ENCODE measurements around the gene ZFP36L1. TPM values are rescaled to one million over a fixed set of nuclear protein-coding genes. Genes with fewer than 3 reads are reported as not detected.

Gene ZFP36L1
- total and polyA plus RNA-seq, 4 donors = 35.3 to 388 (median 175) TPM

- Histone ChIP-seq H3K4me3 (ENCODE audit: low read length in 2 of 2) (no peak overlapping the region), H3K27ac (ENCODE audit: low read depth in 1 of 2, low read length in 2 of 2) (peak overlapping the region in 1 of 2 donors; percentile 31), H3K4me1 (ENCODE audit: control insufficient read depth in 1 of 2, insufficient read depth in 2 of 2, low read length in 2 of 2) (peaks cover 0 to 3% of the 10 kb centered on the region in 2 donors), H3K36me3 (ENCODE audit: control insufficient read depth in 1 of 2, insufficient read depth in 2 of 2, low read length in 1 of 2) (no peaks in the 10 kb centered on the region), H3K9me3 (ENCODE audit: control insufficient read depth, low read length) (no peaks in the 10 kb centered on the region), H3K27me3 (ENCODE audit: control insufficient read depth in 1 of 2, insufficient read depth in 2 of 2, low read length in 1 of 2) (no peaks in the 10 kb centered on the region)
- no peak for DNase-seq
- no peak for ATAC-seq (ENCODE audit: low FRiP score)
- WGBS, 2 donors = 75 to 97% methylated on average over 5 of the region's 5 CpGs
- intact Hi-C loops (cut with DNase I) = no loop called here
Measured at GRCh38 chr14:68813318-68813838, 20.5 kb upstream of the ZFP36L1 start.

GRCh38 chr14:68811171-68811570 lies 18.3 kb upstream of the ZFP36L1 start:
- Histone ChIP-seq H3K36me3 (ENCODE audit: control insufficient read depth in 1 of 2, insufficient read depth in 2 of 2, low read length in 1 of 2) (no peaks in the 10 kb centered on the region), H3K4me3 (ENCODE audit: low read length in 2 of 2) (no peak overlapping the region), H3K9me3 (ENCODE audit: control insufficient read depth, low read length) (no peaks in the 10 kb centered on the region), H3K27me3 (ENCODE audit: control insufficient read depth in 1 of 2, insufficient read depth in 2 of 2, low read length in 1 of 2) (no peaks in the 10 kb centered on the region), H3K27ac (ENCODE audit: low read depth in 1 of 2, low read length in 2 of 2) (no peak overlapping the region), H3K4me1 (ENCODE audit: control insufficient read depth in 1 of 2, insufficient read depth in 2 of 2, low read length in 2 of 2) (peaks cover 3 to 6% of the 10 kb centered on the region in 2 donors)
- intact Hi-C loops (cut with DNase I) = no loop called here
- ATAC-seq (ENCODE audit: low FRiP score) = no peak
- 96 to 98% methylated on average over 10 of the region's 10 CpGs for WGBS, 2 donors
- DNase-seq = no peak

DNA sequence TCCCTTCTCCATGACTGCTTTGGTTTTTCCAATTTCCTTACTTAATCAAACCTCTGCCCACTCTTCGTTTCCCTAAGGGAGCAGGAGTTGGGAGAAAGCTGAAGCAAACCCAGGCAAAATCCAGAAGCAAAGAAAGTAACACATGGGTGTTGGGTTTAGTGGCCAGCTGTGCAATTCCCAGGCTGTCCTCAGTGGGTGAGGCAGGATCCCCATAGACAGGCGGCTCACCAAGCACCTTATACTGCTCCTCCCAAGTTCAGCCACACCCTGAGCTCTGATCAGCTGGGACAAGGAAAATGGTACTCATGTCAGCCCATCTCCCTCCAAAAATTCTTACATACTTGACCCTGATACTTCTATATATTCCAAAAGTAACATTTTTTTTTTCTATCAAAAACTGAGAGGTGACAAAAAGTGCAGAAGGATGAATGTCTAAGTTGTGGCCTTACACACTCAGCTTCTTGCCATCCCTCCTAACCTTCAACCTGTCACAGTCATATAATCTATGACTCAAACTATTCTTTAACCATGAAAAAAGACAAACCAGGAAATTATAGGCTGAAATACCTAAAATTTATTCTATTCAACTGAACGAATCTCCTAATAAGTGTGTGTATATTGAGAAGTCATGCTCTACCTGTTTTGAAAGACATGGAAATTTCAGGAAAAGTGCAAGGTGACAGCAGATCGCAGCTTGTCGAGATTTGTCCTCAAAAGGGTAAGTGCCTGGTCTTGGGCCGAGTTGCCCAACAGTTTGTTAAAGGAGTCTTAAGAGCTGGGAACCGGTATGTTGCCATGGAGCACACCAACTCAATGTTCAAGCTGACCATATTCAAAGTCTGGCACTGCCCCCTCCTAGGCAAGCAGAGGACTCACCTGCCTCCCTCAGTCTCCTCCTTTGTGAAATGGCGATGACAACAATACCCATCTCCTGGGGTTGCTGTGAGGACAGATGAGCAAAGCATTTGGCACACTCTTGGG lies 17.6 kb upstream of the ZFP36L1 start:
- Histone ChIP-seq H3K27me3 (ENCODE audit: control insufficient read depth in 1 of 2, insufficient read depth in 2 of 2, low read length in 1 of 2) (no peaks in the 10 kb centered on the region), H3K36me3 (ENCODE audit: control insufficient read depth in 1 of 2, insufficient read depth in 2 of 2, low read length in 1 of 2) (no peaks in the 10 kb centered on the region), H3K4me3 (ENCODE audit: low read length in 2 of 2) (no peak overlapping the region), H3K27ac (ENCODE audit: low read depth in 1 of 2, low read length in 2 of 2) (no peak overlapping the region), H3K4me1 (ENCODE audit: control insufficient read depth in 1 of 2, insufficient read depth in 2 of 2, low read length in 2 of 2) (peaks cover 3 to 6% of the 10 kb centered on the region in 2 donors), H3K9me3 (ENCODE audit: control insufficient read depth, low read length) (no peaks in the 10 kb centered on the region)
- intact Hi-C loops (cut with DNase I) = no loop called here
- no peak for DNase-seq
- no peak for ATAC-seq (ENCODE audit: low FRiP score)
- 95 to 96% methylated on average over 8 of the region's 8 CpGs for WGBS, 2 donors

- intact Hi-C loops (cut with DNase I) = no loop called here
- DNase-seq (no peak), ATAC-seq (ENCODE audit: low FRiP score) (no peak)
- Histone ChIP-seq H3K9me3 (ENCODE audit: control insufficient read depth, low read length) (no peaks in the 10 kb centered on the region), H3K4me1 (ENCODE audit: control insufficient read depth in 1 of 2, insufficient read depth in 2 of 2, low read length in 2 of 2) (peaks cover 3 to 6% of the 10 kb centered on the region in 2 donors), H3K4me3 (ENCODE audit: low read length in 2 of 2) (no peak overlapping the region), H3K27me3 (ENCODE audit: control insufficient read depth in 1 of 2, insufficient read depth in 2 of 2, low read length in 1 of 2) (no peaks in the 10 kb centered on the region), H3K27ac (ENCODE audit: low read depth in 1 of 2, low read length in 2 of 2) (no peak overlapping the region), H3K36me3 (ENCODE audit: control insufficient read depth in 1 of 2, insufficient read depth in 2 of 2, low read length in 1 of 2) (no peaks in the 10 kb centered on the region)
- 86 to 93% methylated on average over 4 of the region's 4 CpGs for WGBS, 2 donors
Measured at GRCh38 chr14:68809524-68809923, 16.7 kb upstream of the ZFP36L1 start.

DNA sequence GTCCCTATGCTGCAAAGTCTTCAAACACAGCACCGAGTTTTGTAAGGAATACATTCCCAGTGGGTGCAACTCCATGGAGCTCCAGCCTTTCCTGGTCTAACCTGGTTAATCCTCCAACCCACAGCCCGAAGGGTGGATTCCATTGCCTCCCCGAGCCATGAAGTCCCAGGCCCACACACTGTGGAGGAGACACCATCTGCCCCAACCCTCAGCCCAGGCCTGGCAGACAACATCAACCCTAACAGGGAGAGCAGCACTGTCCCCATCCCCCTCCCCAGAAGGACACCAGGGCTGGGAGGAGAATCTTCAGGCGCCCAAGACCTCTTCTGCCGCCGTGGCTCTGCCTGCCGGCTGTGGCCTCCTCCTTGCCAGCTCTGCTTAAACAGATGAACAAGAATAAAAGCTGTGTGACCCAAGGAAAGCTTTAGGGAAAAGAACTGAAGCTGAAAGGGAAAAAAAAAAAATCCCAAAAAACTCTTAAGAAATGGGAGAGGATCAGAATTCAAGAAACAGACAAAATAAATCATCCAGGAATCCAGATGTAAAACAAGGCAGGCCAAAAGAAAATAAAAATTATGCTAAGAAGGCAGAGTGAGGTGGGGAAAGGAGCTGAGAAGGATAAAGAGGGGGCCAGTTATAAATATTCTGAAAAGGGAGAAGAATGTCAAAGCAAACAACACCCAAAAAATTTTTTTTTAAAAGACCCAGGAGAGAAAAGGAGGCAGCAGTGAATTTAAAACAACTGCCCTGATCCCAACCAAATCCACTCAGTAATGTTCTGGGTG lies 16.0 kb upstream of the ZFP36L1 start:
- intact Hi-C loops (cut with DNase I) = no loop called here

DNA sequence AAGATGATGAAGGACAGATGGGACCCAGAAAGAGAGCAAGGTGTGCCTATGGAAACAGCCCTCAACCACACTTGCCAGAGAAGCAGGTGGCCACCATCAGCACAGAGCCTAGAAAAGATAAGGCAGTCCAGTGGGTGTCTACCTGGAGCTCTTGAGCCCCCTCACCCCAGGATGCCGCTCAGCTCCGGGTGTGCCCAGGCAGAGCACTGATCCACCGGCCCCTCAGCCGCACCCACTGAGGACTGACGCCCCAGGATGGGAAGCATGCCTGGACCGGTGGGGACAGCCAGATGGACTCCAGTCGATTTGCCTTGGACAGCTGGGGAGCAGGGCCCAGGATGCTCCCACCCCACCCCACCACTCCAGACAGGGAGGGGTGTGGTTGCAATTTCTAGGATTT lies 15.1 kb upstream of the ZFP36L1 start:
- no peak for ATAC-seq (ENCODE audit: low FRiP score)
- DNase-seq = no peak
- Histone ChIP-seq H3K27me3 (ENCODE audit: control insufficient read depth in 1 of 2, insufficient read depth in 2 of 2, low read length in 1 of 2) (no peaks in the 10 kb centered on the region), H3K36me3 (ENCODE audit: control insufficient read depth in 1 of 2, insufficient read depth in 2 of 2, low read length in 1 of 2) (no peaks in the 10 kb centered on the region), H3K4me1 (ENCODE audit: control insufficient read depth in 1 of 2, insufficient read depth in 2 of 2, low read length in 2 of 2) (peaks cover 0 to 6% of the 10 kb centered on the region in 2 donors), H3K4me3 (ENCODE audit: low read length in 2 of 2) (no peak overlapping the region), H3K9me3 (ENCODE audit: control insufficient read depth, low read length) (no peaks in the 10 kb centered on the region), H3K27ac (ENCODE audit: low read depth in 1 of 2, low read length in 2 of 2) (peak overlapping the region in 1 of 2 donors; percentile 22)
- intact Hi-C loops (cut with DNase I) = no loop called here
- 82 to 97% methylated on average over 7 of the region's 7 CpGs for WGBS, 2 donors

More for the DNA sequence above, 16.0 kb upstream of the ZFP36L1 start:
- Histone ChIP-seq H3K9me3 (ENCODE audit: control insufficient read depth, low read length) (no peaks in the 10 kb centered on the region), H3K27me3 (ENCODE audit: control insufficient read depth in 1 of 2, insufficient read depth in 2 of 2, low read length in 1 of 2) (no peaks in the 10 kb centered on the region), H3K4me3 (ENCODE audit: low read length in 2 of 2) (no peak overlapping the region), H3K27ac (ENCODE audit: low read depth in 1 of 2, low read length in 2 of 2) (no peak overlapping the region), H3K4me1 (ENCODE audit: control insufficient read depth in 1 of 2, insufficient read depth in 2 of 2, low read length in 2 of 2) (peaks cover 0 to 6% of the 10 kb centered on the region in 2 donors), H3K36me3 (ENCODE audit: control insufficient read depth in 1 of 2, insufficient read depth in 2 of 2, low read length in 1 of 2) (no peaks in the 10 kb centered on the region)
- DNase-seq = no peak
- 67 to 73% methylated on average over 7 of the region's 7 CpGs for WGBS, 2 donors
- no peak for ATAC-seq (ENCODE audit: low FRiP score)

DNA sequence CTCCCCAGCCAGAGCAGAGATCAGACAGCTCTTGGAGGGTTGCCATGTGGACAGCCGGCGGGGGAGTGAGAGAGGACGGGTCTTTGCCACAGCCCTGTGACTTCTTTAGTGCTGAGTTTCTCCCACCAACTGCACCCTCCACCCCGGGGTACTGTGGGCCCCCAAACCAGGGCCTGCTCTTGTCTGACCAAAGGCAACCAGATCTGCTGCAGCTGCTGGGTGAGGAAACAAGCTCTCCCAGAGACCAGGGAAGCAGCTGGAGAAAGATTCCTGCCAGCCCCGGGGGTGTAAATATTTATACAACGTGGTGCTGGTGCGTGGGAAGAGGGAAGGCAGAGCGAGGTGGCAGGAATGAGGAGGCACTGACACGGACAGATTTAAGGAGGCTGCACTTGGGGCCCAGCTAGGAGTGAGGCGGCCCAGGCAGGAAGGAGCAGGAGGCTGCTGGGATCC lies 14.3 kb upstream of the ZFP36L1 start:
- Histone ChIP-seq H3K27ac (ENCODE audit: low read depth in 1 of 2, low read length in 2 of 2) (peak overlapping the region; percentile 52 to 84), H3K4me1 (ENCODE audit: control insufficient read depth in 1 of 2, insufficient read depth in 2 of 2, low read length in 2 of 2) (peaks cover 0 to 6% of the 10 kb centered on the region in 2 donors), H3K9me3 (ENCODE audit: control insufficient read depth, low read length) (no peaks in the 10 kb centered on the region), H3K27me3 (ENCODE audit: control insufficient read depth in 1 of 2, insufficient read depth in 2 of 2, low read length in 1 of 2) (no peaks in the 10 kb centered on the region), H3K4me3 (ENCODE audit: low read length in 2 of 2) (no peak overlapping the region), H3K36me3 (ENCODE audit: control insufficient read depth in 1 of 2, insufficient read depth in 2 of 2, low read length in 1 of 2) (no peaks in the 10 kb centered on the region)
- DNase-seq (peak in 1 of 2 donors; percentile 84), ATAC-seq (ENCODE audit: low FRiP score) (peak; percentile 67)
- 4 to 6% methylated on average over 10 of the region's 10 CpGs for WGBS, 2 donors
- intact Hi-C loops (cut with DNase I) = no loop called here

- H3K4me3 ChIP-seq (ENCODE audit: low read length in 2 of 2) = no peak overlapping the region
- ATAC-seq (ENCODE audit: low FRiP score) (peak; percentile 66), DNase-seq (no peak)
- peak overlapping the region; percentile 52 to 84 for H3K27ac ChIP-seq (ENCODE audit: low read depth in 1 of 2, low read length in 2 of 2)
- WGBS, 2 donors = 13 to 32% methylated on average over 3 to 4 of the region's 4 CpGs
- peaks cover 0 to 6% of the 10 kb centered on the region in 2 donors for H3K4me1 ChIP-seq (ENCODE audit: control insufficient read depth in 1 of 2, insufficient read depth in 2 of 2, low read length in 2 of 2)
- H3K27me3 ChIP-seq (ENCODE audit: control insufficient read depth in 1 of 2, insufficient read depth in 2 of 2, low read length in 1 of 2) = no peaks in the 10 kb centered on the region
- intact Hi-C loops (cut with DNase I) = no loop called here
- no peaks in the 10 kb centered on the region for H3K9me3 ChIP-seq (ENCODE audit: control insufficient read depth, low read length)
- no peaks in the 10 kb centered on the region for H3K36me3 ChIP-seq (ENCODE audit: control insufficient read depth in 1 of 2, insufficient read depth in 2 of 2, low read length in 1 of 2)
Measured at GRCh38 chr14:68806526-68807147, 13.8 kb upstream of the ZFP36L1 start.

Measured in aorta (tissue), 5 donors.